GM13977 (cell line): ENCODE data around the gene TIMP3.

Experiments used
- DNase-seq: peaks from one replicate; pipeline ENCODE4 v3.0.0; 2012; ENCODE audit warnings: low spot score
- in situ Hi-C: fragments of 300-500 bp; cut with MboI; formaldehyde crosslinking; loops from one replicate; pipeline ENCODE4 v1.12.0; 2022; ENCODE audit warnings: low sequenced_read_pairs, low pct_unique_long_range_greater_than_20kb, mixed read lengths, inconsistent platforms; ENCODE audit not compliant: unreplicated experiment
- TF ChIP-seq, protein P1 (sequence below): IDR thresholded peaks from 2 replicates; pipeline ENCODE4 v1.5.1; 2012; ENCODE audit warnings: mild to moderate bottlenecking, control low read depth; ENCODE audit not compliant: insufficient read depth; ENCODE audit errors: extremely low read depth, missing control alignments

The TIMP3 gene

DNA sequence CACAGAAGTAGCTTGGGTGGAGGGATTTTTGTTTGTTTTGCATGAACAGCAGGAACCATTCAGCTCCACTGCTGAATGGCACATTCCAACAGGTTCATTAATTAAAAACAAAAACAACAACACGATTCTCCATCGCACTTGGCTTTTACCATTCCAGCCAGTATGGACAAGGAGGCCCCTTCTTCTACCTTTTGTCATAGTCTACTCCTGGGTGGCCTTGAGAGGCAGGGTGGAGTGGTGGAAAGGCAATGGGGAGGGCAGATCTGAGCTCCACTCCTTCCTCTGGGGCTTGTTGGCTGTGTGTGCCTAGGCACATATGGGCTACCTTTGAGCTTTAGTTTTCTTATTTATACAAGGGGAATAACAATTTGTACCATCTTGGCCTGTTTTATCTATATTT, 4.8 kb downstream of the TIMP3 start:
- TF ChIP-seq, protein P1, sequence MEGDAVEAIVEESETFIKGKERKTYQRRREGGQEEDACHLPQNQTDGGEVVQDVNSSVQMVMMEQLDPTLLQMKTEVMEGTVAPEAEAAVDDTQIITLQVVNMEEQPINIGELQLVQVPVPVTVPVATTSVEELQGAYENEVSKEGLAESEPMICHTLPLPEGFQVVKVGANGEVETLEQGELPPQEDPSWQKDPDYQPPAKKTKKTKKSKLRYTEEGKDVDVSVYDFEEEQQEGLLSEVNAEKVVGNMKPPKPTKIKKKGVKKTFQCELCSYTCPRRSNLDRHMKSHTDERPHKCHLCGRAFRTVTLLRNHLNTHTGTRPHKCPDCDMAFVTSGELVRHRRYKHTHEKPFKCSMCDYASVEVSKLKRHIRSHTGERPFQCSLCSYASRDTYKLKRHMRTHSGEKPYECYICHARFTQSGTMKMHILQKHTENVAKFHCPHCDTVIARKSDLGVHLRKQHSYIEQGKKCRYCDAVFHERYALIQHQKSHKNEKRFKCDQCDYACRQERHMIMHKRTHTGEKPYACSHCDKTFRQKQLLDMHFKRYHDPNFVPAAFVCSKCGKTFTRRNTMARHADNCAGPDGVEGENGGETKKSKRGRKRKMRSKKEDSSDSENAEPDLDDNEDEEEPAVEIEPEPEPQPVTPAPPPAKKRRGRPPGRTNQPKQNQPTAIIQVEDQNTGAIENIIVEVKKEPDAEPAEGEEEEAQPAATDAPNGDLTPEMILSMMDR, result no peak
- no peak for DNase-seq
- in situ Hi-C loops, result no loop called here

DNA sequence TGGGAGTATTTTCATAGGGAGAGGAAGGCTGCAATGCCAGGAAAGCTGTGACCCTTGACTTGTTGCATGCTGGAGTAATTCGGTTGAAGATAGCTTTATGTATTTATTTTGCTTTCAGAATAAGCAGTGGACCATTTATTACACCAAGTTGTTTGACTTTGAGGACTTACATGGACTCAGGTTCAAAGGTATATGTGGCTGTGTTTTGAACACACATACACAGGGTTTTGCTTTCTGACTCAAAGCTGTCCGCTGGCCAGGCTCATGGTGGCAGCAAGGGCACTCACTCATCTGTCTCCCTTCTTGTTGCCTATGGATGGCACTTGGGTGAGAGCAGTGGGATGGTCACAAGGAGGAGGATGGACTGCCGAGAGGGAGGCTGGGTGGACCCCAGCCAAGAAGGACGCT, 6.5 kb downstream of the TIMP3 start:
- in situ Hi-C loops, result no loop called here
- TF ChIP-seq, protein P1, result no peak

DNA sequence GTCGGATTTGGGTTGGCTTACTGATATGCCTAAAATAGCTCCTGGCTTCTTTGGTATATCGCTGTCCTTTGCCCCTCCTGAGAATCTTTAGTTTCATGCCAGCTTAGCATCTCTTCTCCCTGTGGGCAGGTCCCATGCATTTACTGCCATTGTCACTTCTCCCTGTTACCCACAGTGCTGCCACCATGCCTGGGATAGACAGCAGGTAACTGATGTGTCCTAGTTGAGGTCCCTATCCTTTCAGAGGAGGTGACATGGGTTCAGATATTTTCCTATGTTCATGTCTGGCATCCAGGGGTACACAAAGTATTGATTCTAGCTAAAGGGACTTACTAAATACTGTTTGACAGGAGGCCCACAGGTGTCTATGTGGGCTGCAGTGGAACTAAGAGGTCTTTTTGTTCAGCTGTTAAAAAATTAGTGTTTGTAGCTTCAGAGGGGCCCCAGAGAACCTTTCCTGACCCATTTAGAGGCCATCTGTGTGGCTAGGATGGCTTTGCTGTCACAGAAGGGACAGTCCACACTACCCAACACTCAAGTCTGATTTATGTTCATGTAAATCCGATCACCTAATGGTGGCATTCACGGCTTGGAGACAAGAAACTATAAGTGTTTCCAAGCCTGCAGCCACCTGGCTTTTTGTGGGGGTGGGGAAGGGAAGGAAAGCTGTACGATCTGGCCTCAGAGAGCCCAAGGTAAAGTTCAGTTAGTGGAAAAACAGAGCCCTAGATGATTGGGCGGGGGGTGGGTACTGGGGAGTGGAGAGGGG, 8.5 kb downstream of the TIMP3 start:
- no peak for DNase-seq
- in situ Hi-C loops, result no loop called here

More for the DNA sequence above, 6.5 kb downstream of the TIMP3 start:
- DNase-seq, result no peak

DNA sequence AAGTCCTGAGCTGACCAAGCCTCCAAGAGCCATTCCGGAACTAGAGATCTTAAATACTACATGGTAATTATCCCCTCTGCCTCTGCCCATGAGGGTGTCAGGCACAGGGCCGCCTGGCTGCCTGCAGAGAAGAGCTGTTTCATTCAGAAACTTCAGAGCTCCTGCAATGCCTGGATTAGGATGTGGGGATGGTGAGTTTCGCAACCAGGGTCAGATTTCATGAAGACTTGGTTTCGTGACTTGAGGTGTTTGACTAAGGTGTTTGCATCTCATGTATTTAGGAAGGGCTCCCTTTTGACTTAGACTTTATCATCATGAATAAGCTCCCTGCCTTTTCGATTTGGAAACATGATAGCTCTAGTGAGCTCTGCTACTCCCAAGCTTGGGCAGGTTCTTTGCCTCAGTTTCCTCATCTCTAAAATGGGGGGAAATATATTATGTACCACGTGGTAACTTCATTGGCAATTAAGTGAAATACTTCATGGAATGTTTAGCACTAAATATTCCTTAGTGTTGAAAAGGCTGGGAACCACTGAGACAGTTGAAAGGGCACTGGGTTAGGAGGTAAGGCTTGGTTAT, 9.1 kb downstream of the TIMP3 start:
- TF ChIP-seq, protein P1, result no peak
- in situ Hi-C loops, result no loop called here
- DNase-seq, result no peak

More for the DNA sequence above, 8.5 kb downstream of the TIMP3 start:
- TF ChIP-seq, protein P1, result no peak

DNA sequence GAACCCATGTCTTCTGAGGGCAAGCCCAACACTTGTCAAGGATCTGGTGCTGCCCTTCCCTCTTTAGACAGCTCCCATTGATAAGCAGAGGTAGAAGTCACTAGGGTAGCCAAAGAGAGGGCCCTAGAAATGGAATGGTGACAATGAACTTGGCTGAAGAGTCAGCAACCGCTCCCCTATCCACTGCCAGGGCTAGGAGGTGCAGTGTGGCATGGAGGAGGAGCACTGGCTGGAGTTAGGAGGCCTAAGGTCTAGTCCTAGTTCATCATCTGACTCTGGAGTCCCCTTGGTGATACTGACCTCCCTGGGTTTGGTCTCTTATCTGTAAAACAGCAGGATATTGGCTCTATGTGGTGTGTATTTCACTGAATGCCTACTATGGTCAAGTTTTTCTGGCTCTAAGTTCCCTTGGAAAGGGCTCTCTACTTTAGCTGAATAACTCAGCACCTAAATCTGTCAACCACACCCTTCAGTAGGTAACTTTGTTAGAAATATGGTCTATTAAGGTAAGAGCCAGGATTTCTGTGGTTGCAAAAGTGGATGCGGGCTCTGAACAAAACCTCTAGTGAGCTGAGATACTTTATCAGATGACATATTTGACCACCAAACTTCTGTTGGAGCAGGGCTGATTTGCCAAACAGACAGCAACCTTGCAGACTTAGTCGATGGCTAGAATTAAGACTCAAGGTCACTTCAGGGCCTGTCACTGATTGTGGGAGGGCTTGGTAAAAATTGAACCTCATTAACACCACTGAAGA, 10.5 kb downstream of the TIMP3 start:
- in situ Hi-C loops, result no loop called here
- TF ChIP-seq, protein P1, result no peak
- DNase-seq, result no peak

DNA sequence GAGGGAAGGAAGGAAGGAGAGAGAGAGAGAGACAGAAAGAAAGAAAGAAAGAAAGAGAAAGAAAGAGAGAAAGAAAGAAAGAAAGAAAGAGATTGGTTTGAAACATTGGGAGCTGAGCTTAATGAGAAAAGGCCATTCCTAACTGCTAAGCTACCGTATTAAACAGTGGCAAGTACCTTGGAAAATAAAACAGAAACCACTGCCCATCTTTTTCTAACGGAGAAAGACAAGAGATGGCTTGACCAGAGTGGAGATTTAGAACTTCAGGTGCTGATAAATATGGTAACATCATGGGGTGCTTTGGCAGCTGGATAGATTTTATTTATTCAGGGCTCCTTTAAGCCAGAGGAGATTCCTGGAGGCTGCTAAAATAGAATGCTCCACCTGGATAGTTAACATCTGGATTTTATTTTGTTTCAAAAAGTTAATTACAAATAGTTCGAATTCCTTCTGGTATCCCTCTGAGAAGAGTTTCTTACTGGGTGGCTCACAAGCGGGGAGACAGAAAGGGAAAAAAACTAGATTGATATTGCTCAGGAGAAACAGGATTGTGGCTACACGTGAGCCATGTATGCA, 12.9 kb downstream of the TIMP3 start:
- DNase-seq, result no peak
- in situ Hi-C loops, result no loop called here
- TF ChIP-seq, protein P1, result no peak
